ENCODE results near the gene NUDT22.

Gene NUDT22

GRCh38 chr11:64207256-64208085 is 18.6 kb upstream of the NUDT22 start:
- peak; percentile 85 for ATAC-seq

DNA sequence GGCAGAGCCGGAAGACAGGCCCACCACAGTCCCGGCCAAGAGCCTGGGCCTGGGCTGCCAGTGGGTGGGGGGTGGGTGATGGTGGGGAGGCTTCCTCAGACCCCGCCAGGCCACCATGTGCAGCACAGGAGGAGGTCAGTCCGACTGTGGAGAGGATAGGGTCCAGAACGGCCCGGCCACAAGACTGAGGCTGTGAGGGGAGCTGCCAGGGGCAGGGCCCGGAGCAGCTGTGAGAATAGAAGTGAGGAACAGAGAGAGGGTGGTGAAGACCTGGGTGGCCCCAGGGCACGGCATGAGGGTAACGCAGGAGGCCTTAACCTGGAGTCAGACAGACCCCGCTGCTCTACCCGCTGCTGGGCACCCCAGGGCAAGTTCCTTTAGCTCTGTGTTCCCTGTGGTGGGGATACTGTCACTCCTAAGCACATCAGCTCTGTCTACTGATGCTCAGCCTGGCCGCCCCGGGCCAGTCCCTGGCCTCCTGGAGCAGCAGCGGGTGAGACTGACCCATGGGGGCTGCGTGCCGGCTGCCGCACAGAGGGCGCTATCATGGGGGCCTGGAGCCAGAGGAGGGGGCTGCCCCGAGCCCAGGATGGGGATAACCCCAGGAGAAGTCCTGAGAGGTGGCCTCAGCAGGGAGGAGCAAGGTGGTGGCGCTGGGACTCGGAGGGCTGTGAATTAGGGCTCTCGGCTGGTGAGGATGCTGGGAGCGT is 17.8 kb upstream of the NUDT22 start:
- no peak for ATAC-seq

GRCh38 chr11:64208796-64209562 is 17.1 kb upstream of the NUDT22 start:
- ATAC-seq, result no peak

- no peak for ATAC-seq
These were observed 16.6 kb upstream of the NUDT22 start for GRCh38 chr11:64209563-64209843.

DNA sequence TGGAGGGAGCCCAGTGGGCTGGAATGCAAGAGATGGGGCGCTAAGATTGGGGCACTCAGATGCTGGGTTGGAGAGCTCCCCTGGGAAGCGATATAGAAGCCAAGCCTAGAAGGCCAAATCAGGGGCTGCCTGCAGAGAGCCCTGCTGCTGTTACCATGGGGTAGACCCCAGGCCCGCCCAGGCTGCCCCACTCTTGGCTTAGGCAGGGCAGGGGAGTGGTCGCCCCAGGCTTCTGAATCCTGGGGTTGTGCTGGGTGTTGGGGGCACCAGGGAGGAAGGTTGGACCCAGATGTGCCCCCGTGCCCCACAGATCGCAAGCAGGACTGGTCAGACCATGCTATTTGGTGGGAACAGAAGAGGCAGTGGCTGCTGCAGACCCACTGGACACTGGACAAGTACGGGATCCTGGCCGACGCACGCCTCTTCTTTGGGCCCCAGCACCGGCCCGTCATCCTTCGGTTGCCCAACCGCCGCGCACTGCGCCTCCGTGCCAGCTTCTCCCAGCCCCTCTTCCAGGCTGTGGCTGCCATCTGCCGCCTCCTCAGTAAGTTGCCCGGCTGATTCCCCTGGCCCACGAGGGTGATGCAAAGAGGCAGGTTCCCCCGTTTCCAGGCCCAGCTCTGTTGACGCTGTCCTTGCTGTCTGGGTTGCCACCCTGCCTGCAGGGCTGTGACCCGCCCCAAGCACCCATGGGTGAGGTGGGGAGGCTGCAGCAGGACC is 15.6 kb upstream of the NUDT22 start:
- no peak for ATAC-seq

DNA sequence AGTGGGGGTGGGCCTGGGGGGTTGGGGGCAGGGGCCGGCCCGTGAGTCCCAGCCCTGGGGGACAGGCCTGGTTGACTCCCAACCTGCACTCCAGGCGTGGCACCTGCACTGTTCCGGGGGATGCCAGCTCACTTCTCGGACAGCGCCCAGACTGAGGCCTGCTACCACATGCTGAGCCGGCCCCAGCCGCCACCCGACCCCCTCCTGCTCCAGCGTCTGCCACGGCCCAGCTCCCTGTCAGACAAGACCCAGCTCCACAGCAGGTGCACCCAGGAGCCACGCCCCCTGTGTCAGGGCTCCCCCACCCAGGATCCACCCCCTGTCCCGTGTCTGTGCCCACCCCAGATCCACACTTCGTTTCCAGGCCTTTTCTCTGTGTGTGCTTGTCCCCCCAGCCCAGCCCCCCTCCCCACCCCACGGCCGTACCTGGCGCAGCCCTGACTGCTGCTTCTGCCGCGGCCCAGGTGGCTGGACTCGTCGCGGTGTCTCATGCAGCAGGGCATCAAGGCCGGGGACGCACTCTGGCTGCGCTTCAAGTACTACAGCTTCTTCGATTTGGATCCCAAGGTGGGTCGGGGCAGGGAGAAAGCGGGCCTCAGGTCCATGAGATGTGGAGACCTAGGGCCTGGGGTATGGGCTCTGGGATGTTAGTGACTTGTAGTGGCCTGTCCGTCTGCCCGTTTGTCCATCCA is 14.7 kb upstream of the NUDT22 start:
- ATAC-seq, result no peak

DNA sequence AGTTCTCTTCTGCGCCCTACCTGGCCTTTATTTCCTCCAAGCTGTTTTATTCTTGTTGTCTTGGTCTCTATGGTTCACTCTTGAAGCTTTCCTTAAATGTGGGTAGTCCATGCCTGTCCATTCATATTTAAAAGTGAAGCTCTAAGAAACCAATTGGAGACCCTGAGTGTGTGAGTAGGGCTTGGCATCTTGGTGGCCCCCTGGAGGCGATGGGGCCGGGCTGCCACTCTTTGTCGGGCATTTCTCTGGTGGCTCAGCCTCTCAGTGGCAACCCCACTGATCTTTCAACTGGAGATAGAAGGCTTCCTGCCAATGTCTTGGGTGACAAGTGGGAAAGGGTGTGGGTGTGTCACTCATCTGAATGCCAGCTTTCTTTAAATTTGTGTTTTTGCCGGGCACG is 9.2 kb upstream of the NUDT22 start:
- ATAC-seq, result no peak

- no peak for ATAC-seq
These were observed 7.3 kb upstream of the NUDT22 start for GRCh38 chr11:64218628-64219353.

DNA sequence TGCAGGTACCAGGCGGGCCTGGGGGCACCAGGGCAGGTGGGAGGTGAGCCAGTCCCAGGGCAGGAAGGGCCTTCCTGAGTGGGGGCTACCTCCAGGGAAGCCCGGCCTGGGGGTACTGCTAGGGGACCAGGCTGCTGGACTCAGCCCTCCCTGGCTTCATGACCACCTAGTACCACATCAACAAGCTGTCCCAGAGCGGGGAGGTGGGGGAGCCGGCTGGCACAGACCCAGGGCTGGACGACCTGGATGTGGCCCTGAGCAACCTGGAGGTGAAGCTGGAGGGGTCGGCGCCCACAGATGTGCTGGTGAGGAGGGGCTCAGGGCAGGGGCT is 6.8 kb upstream of the NUDT22 start:
- ATAC-seq, result no peak

DNA sequence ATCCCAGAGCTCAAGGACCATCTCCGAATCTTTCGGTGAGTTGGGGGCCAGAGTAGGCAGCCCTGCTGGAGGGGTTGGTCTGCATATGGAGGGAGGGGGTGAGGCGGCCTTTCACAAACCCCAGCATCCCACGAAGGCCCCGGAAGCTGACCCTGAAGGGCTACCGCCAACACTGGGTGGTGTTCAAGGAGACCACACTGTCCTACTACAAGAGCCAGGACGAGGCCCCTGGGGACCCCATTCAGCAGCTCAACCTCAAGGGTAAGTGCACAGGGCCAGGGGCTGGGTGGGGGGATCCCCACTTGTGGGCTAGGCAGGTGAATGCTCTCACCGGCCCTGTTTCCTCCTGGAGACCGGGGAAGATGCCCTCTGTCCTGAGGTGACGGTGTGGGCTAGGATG is 6.3 kb upstream of the NUDT22 start:
- ATAC-seq, result no peak

DNA sequence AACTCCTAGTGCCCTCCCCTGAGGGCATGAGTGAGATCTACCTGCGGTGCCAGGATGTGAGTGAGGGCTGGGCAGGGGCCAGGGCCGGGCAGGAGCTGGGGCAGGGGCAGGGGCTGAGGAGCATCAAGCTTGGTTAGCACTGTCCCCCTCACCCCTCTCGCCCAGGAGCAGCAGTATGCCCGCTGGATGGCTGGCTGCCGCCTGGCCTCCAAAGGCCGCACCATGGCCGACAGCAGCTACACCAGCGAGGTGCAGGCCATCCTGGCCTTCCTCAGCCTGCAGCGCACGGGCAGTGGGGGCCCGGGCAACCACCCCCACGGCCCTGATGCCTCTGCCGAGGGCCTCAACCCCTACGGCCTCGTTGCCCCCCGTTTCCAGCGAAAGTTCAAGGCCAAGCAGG is 5.8 kb upstream of the NUDT22 start:
- ATAC-seq, result no peak

- ATAC-seq, result no peak
These were observed 5.3 kb upstream of the NUDT22 start for GRCh38 chr11:64220798-64221197.

- no peak for ATAC-seq
These were observed 3.4 kb upstream of the NUDT22 start for GRCh38 chr11:64222651-64223000.

GRCh38 chr11:64223001-64223651 is 2.9 kb upstream of the NUDT22 start:
- no peak for ATAC-seq

DNA sequence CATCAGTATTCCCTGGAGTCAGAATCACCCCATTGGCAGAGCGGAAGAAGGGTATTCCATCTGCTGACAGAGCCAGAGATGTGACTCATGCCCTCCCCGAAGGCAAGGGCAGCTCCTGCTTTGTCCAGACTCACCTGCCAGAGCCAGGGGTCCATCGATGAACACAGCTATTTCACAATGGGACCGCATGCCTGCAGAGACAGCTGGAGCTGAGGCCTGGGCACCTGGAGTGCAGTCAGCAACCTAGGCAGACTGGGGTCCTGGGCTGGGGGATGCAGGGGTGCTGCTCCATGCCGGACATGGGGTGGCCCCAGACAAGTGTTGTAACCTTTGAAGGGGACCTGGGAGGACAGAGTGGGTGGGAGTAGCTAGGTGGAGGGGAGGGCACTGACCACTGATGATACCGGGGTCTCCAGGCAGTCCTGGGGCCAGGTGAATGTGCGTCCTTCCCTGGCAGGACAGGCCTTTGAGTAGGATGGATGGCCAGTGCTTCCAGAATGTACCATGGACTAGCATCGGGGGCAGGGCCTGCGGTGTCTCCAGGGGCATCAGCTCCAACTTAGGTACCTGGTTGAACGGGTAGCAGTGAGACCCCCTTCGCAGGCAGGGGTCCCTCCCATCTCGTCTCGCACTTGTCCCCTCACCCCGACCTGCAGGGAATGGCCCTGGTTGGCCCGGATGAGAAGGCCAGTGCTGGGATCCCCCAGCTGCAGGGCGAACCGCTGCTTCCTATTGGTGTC is 1.8 kb upstream of the NUDT22 start:
- ATAC-seq, result no peak

DNA sequence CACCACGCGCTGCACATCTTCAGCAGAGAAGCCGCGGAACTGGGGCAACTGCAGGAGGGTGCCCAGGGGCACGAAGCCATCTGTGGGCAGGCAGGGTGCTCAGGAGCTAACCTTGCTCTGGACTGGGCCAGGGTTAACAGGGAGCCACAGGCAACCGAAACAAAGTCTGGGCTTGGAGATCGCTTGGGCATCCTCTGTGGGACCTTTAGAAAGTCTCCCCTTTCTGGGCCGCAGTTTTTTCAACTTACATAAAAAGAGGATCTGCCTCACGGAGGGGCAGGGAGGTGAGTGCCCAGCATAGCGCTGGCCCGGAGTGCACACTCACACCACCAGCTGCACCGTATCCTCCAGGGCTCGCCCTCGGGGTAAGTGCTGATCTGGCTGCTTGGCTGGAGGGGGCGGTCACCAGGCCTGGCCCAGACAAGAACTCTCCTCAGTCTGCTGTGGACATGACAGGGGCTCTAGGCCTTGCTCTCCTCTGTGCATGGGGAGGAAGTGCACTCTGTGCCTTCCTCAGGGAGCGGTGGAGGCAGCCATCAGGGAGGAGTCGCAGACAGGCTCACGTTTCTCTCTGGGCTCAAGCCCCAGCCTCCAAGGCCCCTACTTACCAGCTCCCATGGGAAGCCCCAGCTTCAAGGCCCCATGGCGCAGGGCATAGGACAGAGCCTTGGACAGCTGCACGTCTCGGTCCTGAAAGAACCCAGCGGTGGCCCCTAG is 1.0 kb upstream of the NUDT22 start:
- no peak for ATAC-seq

GRCh38 chr11:64226507-64227051 is 505 bp downstream of the NUDT22 start:
- peak; percentile 34 to 41 for ATAC-seq

DNA sequence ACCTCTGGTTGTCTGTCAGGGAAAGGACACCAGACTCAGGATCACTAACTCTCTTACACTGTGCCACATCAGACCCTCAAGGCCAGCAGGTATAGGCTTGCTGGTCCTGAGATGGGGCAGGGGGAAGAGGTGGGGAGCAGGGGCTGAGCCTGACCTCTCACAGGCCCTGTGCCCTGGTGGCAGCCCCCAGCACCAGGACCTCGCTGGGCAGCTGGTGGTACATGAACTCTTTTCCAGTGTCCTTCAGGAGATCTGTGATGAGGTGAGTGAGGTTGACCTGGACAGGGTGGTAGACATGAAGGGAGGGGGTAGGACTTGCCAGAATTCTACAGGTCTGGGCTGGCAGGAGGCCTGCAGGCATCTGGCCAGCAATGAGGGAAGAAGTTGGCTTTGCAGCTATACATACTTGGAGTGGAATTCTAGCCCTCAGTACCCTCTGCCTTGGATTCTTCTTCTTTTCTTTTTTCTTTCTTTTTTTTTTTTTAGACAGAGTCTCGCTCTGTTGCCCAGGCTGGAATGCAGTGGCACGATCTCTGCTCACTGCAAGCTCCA is 1.4 kb downstream of the NUDT22 start:
- no peak for ATAC-seq

DNA sequence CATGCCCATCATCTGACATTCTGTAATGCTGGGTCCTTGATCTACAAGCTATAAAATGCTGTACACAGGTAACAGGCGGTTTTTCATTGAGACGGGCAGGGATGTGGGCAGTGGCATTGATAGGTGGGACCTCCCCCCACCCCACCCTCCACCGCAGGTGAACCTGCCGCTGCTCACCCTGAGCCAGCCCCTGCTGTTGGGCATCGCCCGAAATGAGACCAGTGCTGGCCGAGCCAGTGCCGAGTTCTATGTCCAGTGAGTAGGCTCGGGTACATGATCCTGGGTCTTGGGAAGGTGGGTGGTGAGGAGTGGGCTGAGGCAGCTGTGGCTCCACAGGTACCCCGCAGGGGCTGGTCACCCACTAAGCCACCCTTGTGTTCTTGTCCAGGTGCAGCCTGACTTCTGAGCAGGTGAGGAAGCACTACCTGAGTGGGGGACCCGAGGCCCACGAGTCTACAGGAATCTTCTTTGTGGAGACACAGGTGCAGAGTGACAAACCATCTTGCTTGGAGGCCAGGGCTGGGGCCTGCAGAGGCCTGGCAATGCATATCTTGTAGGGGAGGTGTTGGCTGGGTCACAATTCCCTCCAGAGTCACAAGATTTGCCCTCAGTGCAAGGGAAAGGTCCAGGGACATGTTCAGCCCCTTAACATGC is 3.1 kb downstream of the NUDT22 start:
- no peak for ATAC-seq
